ENCODE measurements around the gene NPR1. TPM values are rescaled to one million over a fixed set of nuclear protein-coding genes. Genes with fewer than 3 reads are reported as not detected.

Gene NPR1
- total RNA-seq, 1 donor from 2014 or later: 45.9 TPM

Small RNAs within 50 kb of the gene (microRNA-seq; reads per million reads assigned to microRNA genes)
- gene MIR8083 (ENCODE audit: borderline number of aligned reads, borderline replicate concordance): not detected

Small RNAs within 50 kb of the gene (small RNA-seq; reads per million reads assigned to genes)
- gene MIR8083 (not detected), gene RF00019 (not detected), gene RN7SL372P (not detected)

Other genes starting within 250 kb of the NPR1 start
- 36.6 TPM for gene S100A7, start 218.0 kb upstream of the NPR1 start, total RNA-seq
- 562 TPM for gene S100A6, start 142.7 kb upstream of the NPR1 start, total RNA-seq
- not detected for gene S100A5, start 137.8 kb upstream of the NPR1 start, total RNA-seq
- gene S100A4, start 132.9 kb upstream of the NPR1 start, total RNA-seq: 375 TPM
- 9.6 TPM for gene S100A3, start 129.4 kb upstream of the NPR1 start, total RNA-seq
- 470 TPM for gene S100A2, start 112.8 kb upstream of the NPR1 start, total RNA-seq
- gene S100A16, start 65.6 kb upstream of the NPR1 start, total RNA-seq: 259 TPM
- 323 TPM for gene S100A14, start 62.4 kb upstream of the NPR1 start, total RNA-seq
- gene S100A13, start 51.2 kb upstream of the NPR1 start, total RNA-seq: 116 TPM
- gene S100A1, start 50.3 kb upstream of the NPR1 start, total RNA-seq: not detected
- 67.3 TPM for gene CHTOP, start 44.6 kb upstream of the NPR1 start, total RNA-seq
- gene SNAPIN, start 20.0 kb upstream of the NPR1 start, total RNA-seq: 43.2 TPM
- 85.4 TPM for gene ILF2, start 7.7 kb upstream of the NPR1 start, total RNA-seq
- gene INTS3, start 49.4 kb downstream of the NPR1 start, total RNA-seq: 45.9 TPM
- 31.4 TPM for gene SLC27A3, start 96.7 kb downstream of the NPR1 start, total RNA-seq
- gene GATAD2B, start 244.3 kb downstream of the NPR1 start, total RNA-seq: 24.1 TPM